GM21786 (cell line): ENCODE data around the gene CRISPLD2.
"Not testable (repeated sequence)": the region's sequence is repeated elsewhere in the genome, so short reads cannot be mapped to it uniquely, and the experiment has no call there.

ENCODE experiments used
- ATAC-seq: cut with Tn5 transposase; IDR thresholded peaks from one replicate; pipeline ENCODE4 v1.9.1; 2021; ENCODE audit not compliant: unreplicated experiment

The CRISPLD2 gene

GRCh38 chr16:84926462-84926861, 106.7 kb downstream of the CRISPLD2 start:
- ATAC-seq: no peak

GRCh38 chr16:84927621-84928591, 108.1 kb downstream of the CRISPLD2 start:
- ATAC-seq: no peak

GRCh38 chr16:84928679-84929420, 109.1 kb downstream of the CRISPLD2 start:
- ATAC-seq: no peak

GRCh38 chr16:84929421-84930297, 109.9 kb downstream of the CRISPLD2 start:
- ATAC-seq: no peak

GRCh38 chr16:84930298-84931106, 110.7 kb downstream of the CRISPLD2 start:
- ATAC-seq: no peak

GRCh38 chr16:84931107-84931494, 111.3 kb downstream of the CRISPLD2 start:
- no peak for ATAC-seq

GRCh38 chr16:84931506-84931905, 111.7 kb downstream of the CRISPLD2 start:
- no peak for ATAC-seq

GRCh38 chr16:84932681-84933080, 112.9 kb downstream of the CRISPLD2 start:
- ATAC-seq: no peak

- no peak for ATAC-seq
Observed at GRCh38 chr16:84933774-84934631, 114.2 kb downstream of the CRISPLD2 start.

GRCh38 chr16:84937196-84938005, 117.6 kb downstream of the CRISPLD2 start:
- ATAC-seq: no peak

GRCh38 chr16:84938616-84939015, 118.8 kb downstream of the CRISPLD2 start:
- ATAC-seq: not testable (repeated sequence)

- ATAC-seq: no peak
Observed at GRCh38 chr16:84940670-84941551, 121.1 kb downstream of the CRISPLD2 start.

- ATAC-seq: no peak
Observed at GRCh38 chr16:84941921-84942320, 122.1 kb downstream of the CRISPLD2 start.

GRCh38 chr16:84942786-84943185, 123.0 kb downstream of the CRISPLD2 start:
- no peak for ATAC-seq

- no peak for ATAC-seq
Observed at GRCh38 chr16:84943620-84944019, 123.8 kb downstream of the CRISPLD2 start.

GRCh38 chr16:84947022-84947421, 127.2 kb downstream of the CRISPLD2 start:
- ATAC-seq: no peak
